ENCODE measurements around the gene GNGT2.

- TF ChIP-seq FOS (IDR thresholded peaks at IDR 0.05; ENCODE audit: low read depth, low read length) (no peak), RAD21 (IDR thresholded peaks at IDR 0.05; ENCODE audit: low read length) (no peak), POLR2A (IDR thresholded peaks at IDR 0.05; ENCODE audit: low read depth, low read length) (no peak), RCOR1 (IDR thresholded peaks at IDR 0.05; ENCODE audit: insufficient replicate concordance, low read length) (no peak), CEBPB (IDR thresholded peaks at IDR 0.05; ENCODE audit: low read depth, low read length) (no peak), NFE2L2 (IDR thresholded peaks at IDR 0.05; ENCODE audit: low read depth, low read length) (no peak), CHD1 (IDR thresholded peaks at IDR 0.05; ENCODE audit: low read depth, low read length) (no peak), USF2 (IDR thresholded peaks at IDR 0.05; ENCODE audit: low read depth, low read length) (no peak), SMC3 (IDR thresholded peaks at IDR 0.05; ENCODE audit: low read depth, low read length) (no peak), MXI1 (IDR thresholded peaks at IDR 0.05; ENCODE audit: borderline replicate concordance, low read depth, low read length) (no peak), MAFK (IDR thresholded peaks at IDR 0.05; ENCODE audit: low read depth, low read length) (no peak), BHLHE40 (IDR thresholded peaks at IDR 0.05; ENCODE audit: low read depth, low read length) (no peak), ELK1 (IDR thresholded peaks at IDR 0.05; ENCODE audit: borderline replicate concordance, low read depth, low read length) (no peak)
- TF ChIP-seq, protein P1, sequence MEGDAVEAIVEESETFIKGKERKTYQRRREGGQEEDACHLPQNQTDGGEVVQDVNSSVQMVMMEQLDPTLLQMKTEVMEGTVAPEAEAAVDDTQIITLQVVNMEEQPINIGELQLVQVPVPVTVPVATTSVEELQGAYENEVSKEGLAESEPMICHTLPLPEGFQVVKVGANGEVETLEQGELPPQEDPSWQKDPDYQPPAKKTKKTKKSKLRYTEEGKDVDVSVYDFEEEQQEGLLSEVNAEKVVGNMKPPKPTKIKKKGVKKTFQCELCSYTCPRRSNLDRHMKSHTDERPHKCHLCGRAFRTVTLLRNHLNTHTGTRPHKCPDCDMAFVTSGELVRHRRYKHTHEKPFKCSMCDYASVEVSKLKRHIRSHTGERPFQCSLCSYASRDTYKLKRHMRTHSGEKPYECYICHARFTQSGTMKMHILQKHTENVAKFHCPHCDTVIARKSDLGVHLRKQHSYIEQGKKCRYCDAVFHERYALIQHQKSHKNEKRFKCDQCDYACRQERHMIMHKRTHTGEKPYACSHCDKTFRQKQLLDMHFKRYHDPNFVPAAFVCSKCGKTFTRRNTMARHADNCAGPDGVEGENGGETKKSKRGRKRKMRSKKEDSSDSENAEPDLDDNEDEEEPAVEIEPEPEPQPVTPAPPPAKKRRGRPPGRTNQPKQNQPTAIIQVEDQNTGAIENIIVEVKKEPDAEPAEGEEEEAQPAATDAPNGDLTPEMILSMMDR (conservative IDR thresholded peaks at IDR 0.05; ENCODE audit: low read depth, low read length): no peak
Observed at GRCh38 chr17:49196520-49196919, 13.9 kb downstream of the GNGT2 start.

All from IMR-90 (cell line).